CD4-positive, alpha-beta T cell treated with Interleukin-4 for 4 hours (primary cell): Measurements from ENCODE around the gene DEPP1.

Experiments
- DNase-seq: peaks from one replicate; pipeline ENCODE4 v3.0.0-alpha.2; 2020

Gene DEPP1

DNA sequence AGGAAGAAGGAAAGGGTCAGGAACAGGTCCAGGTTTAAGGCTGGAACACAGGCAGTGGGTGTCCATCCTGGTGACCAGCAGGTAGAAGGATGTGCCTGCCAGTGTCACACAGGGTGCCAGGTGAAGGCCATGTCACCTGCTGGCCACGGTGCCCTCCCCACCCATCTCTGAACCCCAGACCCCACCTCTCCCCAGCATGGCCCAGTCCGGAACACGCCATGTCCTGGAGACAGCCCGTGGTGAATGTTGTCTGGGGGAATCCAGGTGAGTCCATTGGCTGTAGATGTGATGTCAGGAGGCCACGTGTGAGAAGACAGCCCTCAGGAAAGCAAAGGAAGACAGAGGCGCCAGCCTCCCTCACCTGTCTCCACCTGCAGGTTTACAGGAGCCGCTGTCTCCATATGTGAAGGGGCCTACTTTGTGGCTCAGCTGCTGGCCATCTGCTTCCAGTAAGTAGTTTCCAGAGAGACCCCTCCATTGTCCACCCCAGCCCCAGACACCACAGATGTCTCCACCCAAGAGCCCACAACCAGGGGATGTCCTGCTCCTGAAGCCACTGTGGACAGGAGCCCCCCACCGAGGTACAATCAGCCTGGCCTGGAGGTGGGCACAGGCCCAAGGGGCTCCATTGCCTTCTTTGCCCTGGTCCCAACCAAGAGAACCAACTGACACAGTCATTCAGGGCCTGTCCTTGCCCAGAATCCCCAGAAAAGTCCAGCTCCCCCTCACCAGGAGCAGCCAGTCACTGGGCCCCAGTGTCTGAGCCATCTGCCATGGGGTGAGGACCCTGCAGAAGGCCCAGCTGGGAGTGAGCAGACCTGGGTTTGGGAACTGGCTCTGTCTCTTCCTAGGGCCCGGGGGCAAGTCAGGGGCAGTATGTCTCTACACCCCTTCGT lies 46.7 kb downstream of the DEPP1 start:
- DNase-seq = no peak

- no peak for DNase-seq
These were observed 47.5 kb downstream of the DEPP1 start for GRCh38 chr10:44930904-44931620.

DNA sequence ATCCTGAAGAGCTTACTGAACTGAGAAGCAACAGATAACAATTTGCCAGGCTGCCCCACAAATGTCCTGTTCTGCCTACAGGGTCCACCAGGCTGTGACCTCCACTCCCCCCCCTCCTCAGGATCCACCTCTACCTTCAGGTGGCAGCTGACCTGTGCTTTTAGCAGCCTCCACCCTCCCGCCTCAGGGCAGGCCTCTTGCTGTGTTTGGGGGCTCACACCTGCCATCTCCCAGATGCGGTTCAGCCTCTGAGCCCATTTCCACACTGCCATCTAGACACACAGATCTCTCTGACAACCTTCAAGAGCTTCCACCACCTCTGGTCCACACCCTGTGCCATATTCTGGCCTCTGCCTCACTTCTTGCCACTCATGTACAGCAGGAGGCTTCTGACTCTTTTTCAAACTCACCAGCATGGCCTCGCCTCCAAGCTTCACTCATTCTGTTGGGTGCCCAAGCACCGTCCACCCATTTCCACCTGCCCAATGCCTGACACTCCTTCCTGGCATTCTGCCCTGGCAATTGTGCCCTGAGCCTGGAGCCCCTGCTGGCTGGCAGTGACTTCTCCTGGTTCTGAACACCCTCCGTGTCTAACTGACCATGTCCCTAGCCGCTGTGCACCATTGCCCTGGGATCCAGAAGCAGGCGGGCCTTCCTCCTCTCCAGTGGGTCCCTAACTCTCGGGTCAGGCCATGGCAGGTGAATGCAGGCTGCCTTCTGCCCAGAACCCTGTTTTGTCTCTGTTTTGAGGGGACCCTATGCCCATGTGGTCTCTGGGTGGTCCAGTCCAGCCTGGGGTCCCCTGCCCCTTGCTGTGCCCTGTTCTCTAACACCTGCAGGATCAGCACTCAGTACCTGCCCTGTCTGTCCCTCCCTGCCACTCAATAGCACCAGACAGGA lies 49.0 kb downstream of the DEPP1 start:
- DNase-seq = no peak

GRCh38 chr10:44928462-44928861 lies 50.1 kb downstream of the DEPP1 start:
- no peak for DNase-seq

- no peak for DNase-seq
These were observed 51.3 kb downstream of the DEPP1 start for GRCh38 chr10:44927352-44927751.

DNA sequence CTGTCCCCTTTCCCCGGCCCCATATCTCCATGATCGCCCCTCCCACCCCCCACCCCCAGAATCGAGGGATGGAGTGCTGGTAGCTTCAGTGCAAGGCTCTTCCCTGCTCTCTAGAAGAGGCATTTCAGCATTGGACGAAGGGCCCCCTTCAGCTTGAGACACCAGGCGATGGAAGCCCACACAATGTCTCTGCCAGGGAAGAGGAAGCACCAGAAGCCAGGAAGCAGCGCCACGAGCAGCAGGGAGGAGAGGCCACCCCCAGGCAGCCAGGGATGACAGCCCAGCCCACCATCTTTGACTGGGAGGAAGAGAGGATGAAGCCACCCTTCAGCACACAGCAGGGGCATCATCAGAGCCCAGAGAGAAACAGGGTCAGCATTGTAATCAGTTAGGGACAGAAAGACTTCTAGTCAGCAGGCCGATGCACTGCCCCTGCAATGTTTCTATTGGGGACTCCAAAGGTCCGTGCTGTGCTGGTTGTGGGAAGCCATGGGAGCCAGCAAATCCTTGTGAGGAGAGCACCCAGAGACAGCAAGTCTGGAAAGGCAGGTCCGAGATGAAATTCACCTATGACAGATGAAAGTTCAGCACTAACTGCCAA lies 51.8 kb downstream of the DEPP1 start:
- no peak for DNase-seq
